ENCODE data around the gene MED13L.

GRCh38 chr12:116165036-116165425 is 112.5 kb downstream of the MED13L start:
- TF ChIP-seq CTCF (conservative IDR thresholded peaks at IDR 0.05 in 1 of 2, IDR thresholded peaks at IDR 0.05 in 1 of 2; ENCODE audit: extremely low read depth in 1 of 2, insufficient read depth in 1 of 2, low read depth in 1 of 2, low read length in 2 of 2) (no peak), EZH2 (IDR thresholded peaks at IDR 0.05; ENCODE audit: borderline replicate concordance, low read length) (no peak)
